Hepatocyte (in vitro differentiated cells): ENCODE data around the gene ASTN2. TPM values are rescaled to one million over a fixed set of nuclear protein-coding genes. Genes with fewer than 3 reads are reported as not detected.

Experiments used
- DNase-seq: peaks from one replicate; pipeline ENCODE4 v3.0.0-alpha.2; 2016; ENCODE audit warnings: low spot score
- H2AFZ ChIP-seq: fragments of 200-600 bp; sonication (generic); 2 replicates; pipeline ENCODE4 v1.6.0; 2016; ENCODE audit warnings: antibody characterized with exemption, mild to moderate bottlenecking
- H3K27ac ChIP-seq: fragments of 200-600 bp; sonication (generic); 2 replicates; pipeline ENCODE4 v1.5.1; 2016; ENCODE audit warnings: mild to moderate bottlenecking
- H3K27me3 ChIP-seq: fragments of 200-600 bp; sonication (generic); 2 replicates; pipeline ENCODE4 v1.6.1; 2016
- H3K36me3 ChIP-seq: fragments of 200-600 bp; sonication (generic); replicated peaks from 2 replicates; pipeline ENCODE4 v1.5.1; 2016; ENCODE audit warnings: low read depth; ENCODE audit not compliant: insufficient read depth
- H3K4me1 ChIP-seq: fragments of 200-600 bp; sonication (generic); 2 replicates; pipeline ENCODE4 v1.5.1; 2016; ENCODE audit warnings: mild to moderate bottlenecking, moderate library complexity; ENCODE audit not compliant: insufficient read depth
- H3K4me2 ChIP-seq: fragments of 200-600 bp; sonication (generic); 2 replicates; pipeline ENCODE4 v1.6.0; 2016
- H3K4me3 ChIP-seq: fragments of 200-600 bp; sonication (generic); 2 replicates; pipeline ENCODE4 v1.5.1; 2016; ENCODE audit warnings: mild to moderate bottlenecking
- H3K79me2 ChIP-seq: fragments of 200-600 bp; sonication (generic); 2 replicates; pipeline ENCODE4 v1.6.0; 2017; ENCODE audit warnings: mild to moderate bottlenecking
- H3K9me2 ChIP-seq: fragments of 200-600 bp; sonication (generic); replicated peaks from 2 replicates; pipeline ENCODE4 v1.6.0; 2017; ENCODE audit warnings: mild to moderate bottlenecking; ENCODE audit not compliant: insufficient read depth
- H3K9me3 ChIP-seq: fragments of 200-600 bp; sonication (generic); 2 replicates; pipeline ENCODE4 v1.5.1; 2016; ENCODE audit warnings: low read depth, mild to moderate bottlenecking
- H4K20me1 ChIP-seq: fragments of 200-600 bp; sonication (generic); 2 replicates; pipeline ENCODE4 v1.6.0; 2016; ENCODE audit warnings: mild to moderate bottlenecking; ENCODE audit not compliant: insufficient read depth, poor library complexity, severe bottlenecking
- EZH2 ChIP-seq: fragments of 200-600 bp; sonication (generic); IDR thresholded peaks from 2 replicates; pipeline ENCODE4 v1.6.1; 2016; ENCODE audit warnings: antibody characterized with exemption, mild to moderate bottlenecking, borderline replicate concordance
- EZH2phosphoT487 ChIP-seq: fragments of 200-600 bp; sonication (generic); IDR thresholded peaks from one replicate; pipeline ENCODE4 v1.6.1; 2018; ENCODE audit warnings: antibody characterized with exemption, mild to moderate bottlenecking, low read depth, moderate library complexity; ENCODE audit not compliant: unreplicated experiment, severe bottlenecking
- WGBS: methylation state at CpG from one replicate; pipeline ENCODE4 v1.1.6; 2016; ENCODE audit warnings: low lambda C conversion rate; ENCODE audit errors: missing lambda C conversion rate; 5-methylcytosine and 5-hydroxymethylcytosine counted together
- polyA plus RNA-seq: library from polyadenylated mRNA; unstranded; fragments of >200 nt; fragmentation: Nextera tagmentation; extraction: Ambion mirVana; gene quantifications from 2 replicates; pipeline ENCODE4 v1.2.1, GENCODE V29; 2016
- total RNA-seq: library from RNA; depleted of rRNA; stranded (reverse); fragments of >200 nt; gene quantifications from 2 replicates; pipeline ENCODE4 v1.2.3, GENCODE V29; 2014
- TF ChIP-seq, protein P1 (sequence below): fragments of 200-600 bp; sonication (generic); IDR thresholded peaks from 2 replicates; pipeline ENCODE4 v1.5.1; 2016; ENCODE audit warnings: antibody characterized with exemption, mild to moderate bottlenecking; ENCODE audit not compliant: poor library complexity

Gene ASTN2
- total and polyA plus RNA-seq, 2 experiments from 2014 or later = 6.4 to 8.4 TPM

DNA sequence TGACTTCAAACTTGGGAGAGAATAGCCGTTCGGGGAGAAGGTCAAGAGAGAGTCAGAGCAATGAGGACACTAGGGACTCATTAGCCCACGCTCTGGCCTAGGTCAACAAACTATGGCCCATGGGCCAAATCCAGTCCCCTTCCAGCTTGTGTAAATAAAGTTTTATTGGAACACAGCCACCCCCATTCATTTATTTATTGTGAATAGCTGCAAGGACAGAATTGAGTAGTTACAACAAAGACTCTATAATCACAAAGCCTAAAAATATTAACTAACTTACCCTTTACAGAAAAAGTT is 760.9 kb downstream of the ASTN2 start:
- Histone ChIP-seq H3K27me3 (no peaks in the 10 kb centered on the region), H3K9me2 (no peaks in the 10 kb centered on the region), H3K9me3 (no peaks in the 10 kb centered on the region), H3K27ac (no peak overlapping the region), H3K4me1 (no peaks in the 10 kb centered on the region), H4K20me1 (no peaks in the 10 kb centered on the region), H2AFZ (no peak overlapping the region), H3K79me2 (no peaks in the 10 kb centered on the region), H3K4me3 (no peak overlapping the region), H3K36me3 (no peaks in the 10 kb centered on the region), H3K4me2 (no peak overlapping the region)
- TF ChIP-seq EZH2 (no peak), EZH2phosphoT487 (no peak)
- TF ChIP-seq, protein P1, sequence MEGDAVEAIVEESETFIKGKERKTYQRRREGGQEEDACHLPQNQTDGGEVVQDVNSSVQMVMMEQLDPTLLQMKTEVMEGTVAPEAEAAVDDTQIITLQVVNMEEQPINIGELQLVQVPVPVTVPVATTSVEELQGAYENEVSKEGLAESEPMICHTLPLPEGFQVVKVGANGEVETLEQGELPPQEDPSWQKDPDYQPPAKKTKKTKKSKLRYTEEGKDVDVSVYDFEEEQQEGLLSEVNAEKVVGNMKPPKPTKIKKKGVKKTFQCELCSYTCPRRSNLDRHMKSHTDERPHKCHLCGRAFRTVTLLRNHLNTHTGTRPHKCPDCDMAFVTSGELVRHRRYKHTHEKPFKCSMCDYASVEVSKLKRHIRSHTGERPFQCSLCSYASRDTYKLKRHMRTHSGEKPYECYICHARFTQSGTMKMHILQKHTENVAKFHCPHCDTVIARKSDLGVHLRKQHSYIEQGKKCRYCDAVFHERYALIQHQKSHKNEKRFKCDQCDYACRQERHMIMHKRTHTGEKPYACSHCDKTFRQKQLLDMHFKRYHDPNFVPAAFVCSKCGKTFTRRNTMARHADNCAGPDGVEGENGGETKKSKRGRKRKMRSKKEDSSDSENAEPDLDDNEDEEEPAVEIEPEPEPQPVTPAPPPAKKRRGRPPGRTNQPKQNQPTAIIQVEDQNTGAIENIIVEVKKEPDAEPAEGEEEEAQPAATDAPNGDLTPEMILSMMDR = no peak
- 57% methylated on average over 3 of the region's 3 CpGs for WGBS
- DNase-seq = no peak

DNA sequence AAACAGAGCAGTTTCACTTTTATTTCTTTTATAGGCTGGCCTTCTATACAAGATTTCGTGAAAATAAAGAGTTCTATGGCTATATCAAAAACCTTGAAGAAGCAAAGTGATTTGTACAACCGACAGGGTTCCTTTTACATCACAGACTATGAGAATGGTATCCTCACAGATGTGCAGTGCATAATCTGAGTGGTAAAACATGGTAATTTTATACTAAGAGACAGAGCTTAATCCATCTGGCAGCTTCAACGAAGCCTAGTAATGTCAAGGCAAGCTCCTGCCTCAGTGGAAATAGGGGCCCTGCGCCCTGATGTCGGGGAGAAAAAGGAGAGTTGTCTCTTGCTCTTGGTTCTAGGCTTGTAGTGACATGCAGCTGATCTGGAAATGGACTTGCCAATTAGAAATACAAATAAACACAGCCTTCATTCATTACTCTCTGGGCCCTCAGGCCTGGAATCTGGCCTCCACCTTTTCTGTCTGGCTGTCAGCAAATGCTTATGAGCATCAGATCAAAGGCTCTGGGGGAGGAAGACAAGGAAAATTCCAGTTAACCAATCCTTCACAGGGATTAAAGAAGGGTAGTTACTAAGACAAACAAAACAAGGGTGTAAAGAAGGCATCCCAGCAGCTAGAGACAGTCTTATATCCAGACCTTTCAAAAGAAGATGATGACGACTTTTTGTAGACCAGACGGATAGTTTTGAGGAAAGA is 761.4 kb downstream of the ASTN2 start:
- no peak for DNase-seq
- Histone ChIP-seq H3K4me1 (no peaks in the 10 kb centered on the region), H3K4me2 (no peak overlapping the region), H3K36me3 (no peaks in the 10 kb centered on the region), H4K20me1 (no peaks in the 10 kb centered on the region), H3K79me2 (no peaks in the 10 kb centered on the region), H3K27me3 (no peaks in the 10 kb centered on the region), H3K9me2 (no peaks in the 10 kb centered on the region), H3K27ac (no peak overlapping the region), H3K4me3 (no peak overlapping the region), H2AFZ (no peak overlapping the region), H3K9me3 (no peaks in the 10 kb centered on the region)
- WGBS = 71% methylated on average over 7 of the region's 7 CpGs
- TF ChIP-seq EZH2phosphoT487 = no peak
- no peak for TF ChIP-seq EZH2
- TF ChIP-seq, protein P1 = no peak

DNA sequence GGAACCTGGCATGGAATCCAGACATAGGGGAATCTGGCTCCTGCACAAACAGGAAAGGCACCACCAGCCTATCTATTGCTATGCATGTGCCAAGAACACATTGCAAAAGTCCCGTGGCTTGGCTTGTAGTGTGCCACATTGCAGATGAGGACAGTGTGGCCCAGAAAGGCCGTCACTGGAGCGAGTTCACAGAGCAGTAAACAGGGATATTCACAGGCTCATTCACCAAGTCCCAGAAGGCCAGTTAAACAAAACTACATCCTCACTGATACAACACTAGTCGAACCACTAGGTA is 767.4 kb downstream of the ASTN2 start:
- H3K27ac ChIP-seq = no peak overlapping the region
- no peaks in the 10 kb centered on the region for H3K9me3 ChIP-seq
- H3K36me3 ChIP-seq = no peaks in the 10 kb centered on the region
- 87% methylated on average over 4 of the region's 4 CpGs for WGBS
- no peaks in the 10 kb centered on the region for H3K27me3 ChIP-seq
- no peaks in the 10 kb centered on the region for H3K79me2 ChIP-seq
- no peaks in the 10 kb centered on the region for H3K4me1 ChIP-seq
- H3K9me2 ChIP-seq = no peaks in the 10 kb centered on the region
- DNase-seq = no peak
- no peak overlapping the region for H2AFZ ChIP-seq
- no peak for TF ChIP-seq EZH2phosphoT487
- TF ChIP-seq, protein P1 = no peak
- no peak for TF ChIP-seq EZH2
- no peak overlapping the region for H3K4me3 ChIP-seq
- no peaks in the 10 kb centered on the region for H4K20me1 ChIP-seq
- H3K4me2 ChIP-seq = no peak overlapping the region
